Osteocyte (in vitro differentiated cells): ENCODE results near the gene NKAIN2. TPM values are rescaled to one million over a fixed set of nuclear protein-coding genes. Genes with fewer than 3 reads are reported as not detected.

ENCODE experiments used
- DNase-seq: peaks from one replicate; pipeline ENCODE4 v3.0.0; 2021; ENCODE audit warnings: mixed read lengths; ENCODE audit not compliant: unreplicated experiment; ENCODE audit errors: extremely low spot score
- H3K27ac Mint-ChIP-seq: one replicate; pipeline ENCODE4 v1.8.0; 2021; ENCODE audit warnings: mild to moderate bottlenecking, mixed read lengths; ENCODE audit not compliant: unreplicated experiment
- H3K27me3 Mint-ChIP-seq: one replicate; pipeline ENCODE4 v1.8.0; 2021; ENCODE audit warnings: mixed read lengths; ENCODE audit not compliant: unreplicated experiment
- H3K36me3 Mint-ChIP-seq: one replicate; pipeline ENCODE4 v1.8.0; 2021; ENCODE audit warnings: mixed read lengths; ENCODE audit not compliant: unreplicated experiment
- H3K4me1 Mint-ChIP-seq: one replicate; pipeline ENCODE4 v1.8.0; 2021; ENCODE audit warnings: mixed read lengths; ENCODE audit not compliant: unreplicated experiment
- H3K4me3 Mint-ChIP-seq: one replicate; pipeline ENCODE4 v1.8.0; 2021; ENCODE audit warnings: mild to moderate bottlenecking, moderate library complexity, mixed read lengths; ENCODE audit not compliant: unreplicated experiment
- H3K9me3 Mint-ChIP-seq: one replicate; pipeline ENCODE4 v1.8.0; 2021; ENCODE audit warnings: mixed read lengths; ENCODE audit not compliant: unreplicated experiment
- CTCF ChIP-seq: fragments of 200-600 bp; sonication (generic); IDR thresholded peaks from 2 replicates; pipeline ENCODE4 v1.5.0; 2021; ENCODE audit warnings: antibody characterized with exemption, mild to moderate bottlenecking, moderate library complexity
- total RNA-seq: library from RNA; stranded (reverse); gene quantifications from 2 replicates; pipeline ENCODE4 v1.2.1, GENCODE V29; 2021

Gene NKAIN2
- total RNA-seq, 1 donor from 2014 or later = 17.8 TPM

- H3K27ac Mint-ChIP-seq = peak overlapping the region; percentile 6
- H3K36me3 Mint-ChIP-seq = no peaks in the 10 kb centered on the region
- TF ChIP-seq CTCF = no peak
- no peaks in the 10 kb centered on the region for H3K27me3 Mint-ChIP-seq
- H3K4me1 Mint-ChIP-seq = peaks cover 40% of the 10 kb centered on the region
- DNase-seq = no peak
- H3K9me3 Mint-ChIP-seq = no peaks in the 10 kb centered on the region
- peak overlapping the region; percentile 88 for H3K4me3 Mint-ChIP-seq
These were observed 1.3 kb downstream of the NKAIN2 start for GRCh38 chr6:123804787-123805540.

GRCh38 chr6:123805921-123806320 is 2.3 kb downstream of the NKAIN2 start:
- peaks cover 40% of the 10 kb centered on the region for H3K4me1 Mint-ChIP-seq
- H3K27me3 Mint-ChIP-seq = no peaks in the 10 kb centered on the region
- no peak for DNase-seq
- TF ChIP-seq CTCF = no peak
- no peaks in the 10 kb centered on the region for H3K36me3 Mint-ChIP-seq
- H3K9me3 Mint-ChIP-seq = no peaks in the 10 kb centered on the region
- H3K27ac Mint-ChIP-seq = no peak overlapping the region
- H3K4me3 Mint-ChIP-seq = no peak overlapping the region

GRCh38 chr6:123806561-123806960 is 2.9 kb downstream of the NKAIN2 start:
- Mint-ChIP-seq H3K4me1 (peaks cover 40% of the 10 kb centered on the region), H3K27me3 (no peaks in the 10 kb centered on the region), H3K9me3 (no peaks in the 10 kb centered on the region), H3K36me3 (no peaks in the 10 kb centered on the region), H3K27ac (no peak overlapping the region), H3K4me3 (no peak overlapping the region)
- no peak for TF ChIP-seq CTCF
- DNase-seq = no peak

GRCh38 chr6:123808556-123808955 is 4.9 kb downstream of the NKAIN2 start:
- DNase-seq = no peak
- H3K27ac Mint-ChIP-seq = no peak overlapping the region
- peaks cover 37% of the 10 kb centered on the region for H3K4me1 Mint-ChIP-seq
- no peak for TF ChIP-seq CTCF
- H3K27me3 Mint-ChIP-seq = no peaks in the 10 kb centered on the region
- H3K36me3 Mint-ChIP-seq = no peaks in the 10 kb centered on the region
- H3K4me3 Mint-ChIP-seq = no peak overlapping the region
- H3K9me3 Mint-ChIP-seq = no peaks in the 10 kb centered on the region

GRCh38 chr6:123810214-123810613 is 6.5 kb downstream of the NKAIN2 start:
- Mint-ChIP-seq H3K36me3 (no peaks in the 10 kb centered on the region), H3K27me3 (no peaks in the 10 kb centered on the region), H3K9me3 (no peaks in the 10 kb centered on the region), H3K4me3 (no peak overlapping the region), H3K27ac (no peak overlapping the region), H3K4me1 (peaks cover 23% of the 10 kb centered on the region)
- no peak for TF ChIP-seq CTCF
- no peak for DNase-seq
